ENCODE results near the gene SERINC5. TPM values are rescaled to one million over a fixed set of nuclear protein-coding genes. Genes with fewer than 3 reads are reported as not detected.

The SERINC5 gene
- total and polyA plus RNA-seq, 3 donors from 2014 or later, result 62.3 to 217 (median 158) TPM

DNA sequence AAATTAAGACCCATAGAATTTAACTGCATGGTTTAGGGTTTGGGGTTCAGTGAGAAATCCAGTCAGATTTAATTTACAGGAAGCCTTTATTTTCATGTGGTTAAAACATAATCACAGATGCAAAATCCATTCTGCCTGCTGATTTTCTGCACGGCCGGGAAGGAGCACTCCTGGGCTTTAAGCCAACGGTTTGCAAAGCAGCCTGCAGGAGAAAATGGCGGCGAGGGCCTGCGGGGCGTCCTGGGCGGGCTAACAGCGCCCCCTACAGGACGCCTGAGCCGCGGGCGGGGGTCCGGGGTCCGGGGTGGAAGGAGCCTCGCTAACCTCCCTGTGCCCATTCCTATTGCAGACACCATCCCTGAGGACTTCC lies 173.1 kb downstream of the SERINC5 start:
- intact Hi-C loops (cut with DNase I; ENCODE audit: low total_unique reads), result loop anchor here (5.0 kb wide), 1 partner anchor 230 kb away; no protein-coding TSS in a partner anchor
- peak overlapping the region; percentile 14 to 22 for H3K4me3 ChIP-seq
- TF ChIP-seq, protein P1, sequence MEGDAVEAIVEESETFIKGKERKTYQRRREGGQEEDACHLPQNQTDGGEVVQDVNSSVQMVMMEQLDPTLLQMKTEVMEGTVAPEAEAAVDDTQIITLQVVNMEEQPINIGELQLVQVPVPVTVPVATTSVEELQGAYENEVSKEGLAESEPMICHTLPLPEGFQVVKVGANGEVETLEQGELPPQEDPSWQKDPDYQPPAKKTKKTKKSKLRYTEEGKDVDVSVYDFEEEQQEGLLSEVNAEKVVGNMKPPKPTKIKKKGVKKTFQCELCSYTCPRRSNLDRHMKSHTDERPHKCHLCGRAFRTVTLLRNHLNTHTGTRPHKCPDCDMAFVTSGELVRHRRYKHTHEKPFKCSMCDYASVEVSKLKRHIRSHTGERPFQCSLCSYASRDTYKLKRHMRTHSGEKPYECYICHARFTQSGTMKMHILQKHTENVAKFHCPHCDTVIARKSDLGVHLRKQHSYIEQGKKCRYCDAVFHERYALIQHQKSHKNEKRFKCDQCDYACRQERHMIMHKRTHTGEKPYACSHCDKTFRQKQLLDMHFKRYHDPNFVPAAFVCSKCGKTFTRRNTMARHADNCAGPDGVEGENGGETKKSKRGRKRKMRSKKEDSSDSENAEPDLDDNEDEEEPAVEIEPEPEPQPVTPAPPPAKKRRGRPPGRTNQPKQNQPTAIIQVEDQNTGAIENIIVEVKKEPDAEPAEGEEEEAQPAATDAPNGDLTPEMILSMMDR (IDR thresholded peaks at IDR 0.05), result peak; percentile 77 to 97 (median 84)
- TF ChIP-seq POLR2A (IDR thresholded peaks at IDR 0.05), result no peak

DNA sequence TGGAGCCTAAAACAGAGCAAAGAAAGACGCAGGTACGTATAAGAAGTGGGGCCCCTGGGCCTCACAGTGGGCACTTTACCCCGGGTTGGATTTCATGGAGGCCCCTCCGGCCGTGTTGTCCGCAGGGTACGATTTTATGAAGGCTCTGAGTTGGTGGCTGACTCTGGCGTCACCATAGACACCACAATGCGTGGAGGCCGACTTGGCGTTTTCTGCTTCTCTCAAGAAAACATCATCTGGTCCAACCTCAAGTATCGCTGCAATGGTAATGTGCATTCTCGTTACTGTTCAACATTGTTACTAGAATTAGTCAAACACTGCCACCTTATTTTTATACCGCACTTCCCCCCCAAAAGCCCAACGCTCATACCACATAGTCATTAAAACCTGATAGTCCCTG lies 173.6 kb downstream of the SERINC5 start:
- intact Hi-C loops (cut with DNase I; ENCODE audit: low total_unique reads), result loop anchor here (5.0 kb wide), 1 partner anchor 230 kb away; no protein-coding TSS in a partner anchor
- H3K4me3 ChIP-seq, result peak overlapping the region; percentile 14 to 22
- TF ChIP-seq POLR2A (IDR thresholded peaks at IDR 0.05), result no peak
- TF ChIP-seq, protein P1 (IDR thresholded peaks at IDR 0.05), result no peak
- 78 to 85% methylated on average over 15 of the region's 15 CpGs for WGBS, 2 donors
- DNase-seq, result no peak
- H3K27me3 ChIP-seq, result no peaks in the 10 kb centered on the region
- H3K36me3 ChIP-seq (ENCODE audit: low read depth, missing control alignments), result no peaks in the 10 kb centered on the region
- H3K27ac ChIP-seq, result peak overlapping the region in 1 of 2 donors; percentile 76
- no peaks in the 10 kb centered on the region for H3K4me1 ChIP-seq
- no peaks in the 10 kb centered on the region for H3K9me3 ChIP-seq

More for the DNA sequence above, 173.1 kb downstream of the SERINC5 start:
- Histone ChIP-seq H3K9me3 (no peaks in the 10 kb centered on the region), H3K4me1 (no peaks in the 10 kb centered on the region), H3K27me3 (no peaks in the 10 kb centered on the region), H3K27ac (peak overlapping the region; percentile 23 to 76), H3K36me3 (ENCODE audit: low read depth, missing control alignments) (no peaks in the 10 kb centered on the region)
- WGBS, 2 donors, result 0 to 5% methylated on average over 8 to 16 of the region's 16 CpGs
- peak; percentile 89 for DNase-seq

DNA sequence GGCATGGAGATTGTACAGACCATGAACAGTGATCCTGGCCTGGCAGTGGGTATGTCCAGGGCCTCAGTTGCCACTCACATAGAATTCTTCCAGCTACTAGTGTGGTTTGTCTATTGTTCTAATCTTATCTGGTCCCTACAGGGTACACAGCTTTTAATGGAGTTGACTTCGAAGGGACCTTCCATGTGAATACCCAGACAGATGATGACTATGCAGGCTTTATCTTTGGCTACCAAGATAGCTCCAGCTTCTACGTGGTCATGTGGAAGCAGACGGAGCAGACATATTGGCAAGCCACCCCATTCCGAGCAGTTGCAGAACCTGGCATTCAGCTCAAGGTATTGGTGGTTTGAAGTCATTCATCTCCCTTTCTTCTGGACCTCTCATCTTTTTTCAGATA lies 176.9 kb downstream of the SERINC5 start:
- intact Hi-C loops (cut with DNase I; ENCODE audit: low total_unique reads), result no loop called here
- H3K4me3 ChIP-seq, result no peak overlapping the region
- no peaks in the 10 kb centered on the region for H3K27me3 ChIP-seq
- no peaks in the 10 kb centered on the region for H3K36me3 ChIP-seq (ENCODE audit: low read depth, missing control alignments)
- H3K4me1 ChIP-seq, result no peaks in the 10 kb centered on the region
- DNase-seq, result no peak
- H3K9me3 ChIP-seq, result no peaks in the 10 kb centered on the region
- H3K27ac ChIP-seq, result no peak overlapping the region
- TF ChIP-seq POLR2A (IDR thresholded peaks at IDR 0.05), result no peak
- TF ChIP-seq, protein P1 (IDR thresholded peaks at IDR 0.05), result no peak
- WGBS, 2 donors, result 95 to 96% methylated on average over 4 of the region's 4 CpGs

DNA sequence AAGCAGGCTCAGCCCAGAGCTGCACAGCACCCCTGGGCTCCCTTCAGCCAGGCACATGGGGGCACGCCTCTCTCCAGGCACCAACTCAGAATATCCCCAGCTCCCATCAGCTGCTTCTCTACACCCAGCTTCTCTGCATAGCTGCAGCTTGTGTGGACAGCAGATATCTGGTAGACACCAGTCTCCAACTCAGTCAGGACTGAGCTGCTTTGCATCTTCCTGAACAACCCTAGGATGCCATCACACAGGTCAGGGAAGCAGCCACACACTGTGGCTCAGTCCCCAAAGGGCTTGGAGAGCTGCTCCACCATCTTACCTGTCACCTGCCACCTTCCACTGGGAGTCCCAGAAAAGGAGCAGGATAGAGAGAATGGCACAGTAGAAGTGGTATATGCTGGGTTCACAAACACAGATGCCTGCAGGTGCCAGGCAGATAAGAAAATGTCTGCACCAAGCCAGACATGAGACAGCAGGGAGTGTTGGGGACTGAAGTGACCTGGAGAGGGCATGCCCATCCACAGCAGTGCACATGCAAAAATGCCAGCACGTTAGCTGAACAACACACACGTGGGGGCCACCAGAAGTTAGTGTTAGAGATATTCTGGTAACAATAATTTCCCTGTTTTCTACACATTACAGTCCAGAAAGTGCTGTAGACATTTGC lies 178.7 kb downstream of the SERINC5 start:
- H3K36me3 ChIP-seq (ENCODE audit: low read depth, missing control alignments), result no peaks in the 10 kb centered on the region
- H3K27ac ChIP-seq, result no peak overlapping the region
- no peaks in the 10 kb centered on the region for H3K4me1 ChIP-seq
- H3K9me3 ChIP-seq, result no peaks in the 10 kb centered on the region
- H3K27me3 ChIP-seq, result no peaks in the 10 kb centered on the region
- TF ChIP-seq POLR2A (IDR thresholded peaks at IDR 0.05), result no peak
- TF ChIP-seq, protein P1 (IDR thresholded peaks at IDR 0.05), result no peak
- intact Hi-C loops (cut with DNase I; ENCODE audit: low total_unique reads), result no loop called here
- DNase-seq, result no peak
- H3K4me3 ChIP-seq, result no peak overlapping the region
- 74 to 95% methylated on average over 2 to 3 of the region's 3 CpGs for WGBS, 2 donors

Data from testis (tissue), 3 donors.